HG03097 (cell line): Measurements from ENCODE around the gene EEF1G.

ENCODE experiments used
- ATAC-seq: cut with Tn5 transposase; IDR thresholded peaks from one replicate; pipeline ENCODE4 v1.9.1; 2021; ENCODE audit not compliant: unreplicated experiment, low FRiP score

The EEF1G gene

DNA sequence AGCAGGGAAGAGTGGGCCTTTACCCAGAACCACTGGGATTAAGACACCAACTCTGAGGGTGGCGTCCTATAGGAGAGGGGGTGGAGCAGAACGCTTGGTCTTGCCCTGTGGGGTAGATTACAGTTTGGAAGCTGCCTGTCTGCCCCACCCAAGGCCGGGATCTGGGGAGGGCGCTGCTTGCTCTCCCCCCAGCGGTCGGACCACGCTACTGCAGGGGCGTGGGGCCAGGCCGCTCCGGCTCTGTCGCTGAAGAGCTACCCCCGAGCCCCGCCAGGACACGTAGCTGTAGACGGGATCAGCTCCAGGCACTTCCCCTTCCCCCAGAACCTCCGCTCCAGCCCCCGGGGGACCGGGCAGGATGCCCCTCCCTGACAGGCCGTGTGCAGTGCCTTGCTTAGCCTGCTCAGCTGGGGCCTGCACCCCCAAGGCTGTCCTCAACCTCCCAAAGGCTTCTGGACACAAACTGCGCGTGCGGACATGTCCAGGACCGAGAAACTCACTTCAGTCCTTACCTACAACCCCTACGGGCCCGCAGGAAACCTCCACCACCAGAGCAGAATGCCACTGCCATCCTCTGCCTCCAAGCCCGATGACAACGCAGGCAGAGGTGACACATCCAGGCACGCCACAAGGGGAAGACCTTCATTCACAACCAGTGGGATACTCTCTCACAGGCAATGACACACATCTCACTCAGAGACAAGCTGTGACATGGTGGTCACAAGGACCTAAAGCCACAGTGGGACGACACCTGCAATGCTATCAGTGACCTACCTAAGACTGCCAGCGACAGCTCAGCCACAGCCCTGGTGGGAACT is 30.7 kb downstream of the EEF1G start:
- peak; percentile 32 for ATAC-seq

DNA sequence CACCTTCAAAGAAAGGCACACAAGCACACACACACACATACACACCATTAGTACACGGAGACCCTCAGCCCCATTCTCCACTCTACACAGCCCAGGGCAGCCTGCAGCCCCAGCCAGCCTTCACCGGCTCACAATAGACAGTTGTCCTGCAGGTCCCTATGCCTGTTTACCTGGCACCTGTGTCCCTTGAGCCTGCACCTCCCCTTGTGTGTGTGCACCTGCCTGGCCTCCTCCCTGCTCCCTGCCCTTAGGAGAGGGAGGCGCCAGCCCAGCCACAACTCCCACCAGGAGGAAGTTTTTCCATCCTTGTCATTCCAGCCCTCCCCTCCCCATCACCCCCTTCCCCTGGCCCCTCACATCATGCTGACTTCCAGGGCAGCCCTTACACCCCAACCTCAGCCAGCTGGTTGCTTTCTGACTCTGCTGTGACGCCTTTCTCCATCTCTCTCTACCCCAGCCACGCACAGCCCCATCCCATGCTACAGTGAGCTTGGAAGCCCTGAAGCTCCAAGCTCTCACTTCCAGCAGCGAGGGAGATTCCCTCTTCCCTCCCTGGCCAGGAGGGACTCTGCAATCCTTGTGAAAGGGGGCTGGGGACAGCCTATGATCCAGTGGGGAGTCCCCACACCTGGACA is 31.5 kb downstream of the EEF1G start:
- ATAC-seq: no peak

DNA sequence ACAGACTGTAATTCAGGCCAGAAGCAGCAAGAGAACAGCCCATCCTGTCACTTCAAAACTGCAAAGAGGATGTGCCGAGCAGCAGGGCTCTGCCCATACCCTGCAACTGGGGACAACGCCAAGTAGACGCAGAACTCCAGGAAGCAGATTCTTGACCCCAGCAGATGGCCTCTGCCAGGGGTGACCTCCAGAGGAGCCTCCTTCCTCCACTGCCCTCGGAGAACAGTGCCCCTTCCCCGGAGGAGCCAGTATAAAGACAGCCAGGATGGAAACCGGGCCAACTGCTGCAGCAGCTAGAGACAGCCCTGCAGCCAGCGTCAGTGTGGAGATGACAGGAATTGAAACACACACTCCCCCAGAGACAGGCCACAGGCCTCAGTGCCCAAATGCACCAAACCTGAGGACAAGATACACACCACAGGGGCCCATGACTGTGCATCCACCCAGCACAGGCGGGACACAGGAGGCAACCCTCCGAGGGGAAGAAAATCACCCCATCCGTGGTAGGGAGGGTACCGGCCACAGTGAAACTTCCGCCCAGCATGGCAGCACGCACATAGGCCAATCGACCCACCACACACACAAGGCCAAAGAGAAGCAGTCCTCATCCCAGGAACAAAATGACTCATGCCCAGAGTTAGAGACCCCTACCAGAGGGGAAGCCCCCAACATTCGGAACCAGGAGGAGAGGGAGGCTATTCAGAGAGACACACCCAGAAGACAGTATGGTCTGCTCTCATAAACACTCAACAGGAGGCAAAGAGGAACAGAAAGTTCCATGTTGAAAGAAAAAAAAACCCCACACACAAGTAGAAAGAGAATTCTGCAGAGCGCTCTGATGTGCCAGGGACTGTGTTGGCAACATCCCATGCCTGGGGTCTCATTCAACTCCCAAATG is 32.6 kb downstream of the EEF1G start:
- peak; percentile 45 for ATAC-seq

GRCh38 chr11:62539238-62539925 is 34.3 kb downstream of the EEF1G start:
- no peak for ATAC-seq

DNA sequence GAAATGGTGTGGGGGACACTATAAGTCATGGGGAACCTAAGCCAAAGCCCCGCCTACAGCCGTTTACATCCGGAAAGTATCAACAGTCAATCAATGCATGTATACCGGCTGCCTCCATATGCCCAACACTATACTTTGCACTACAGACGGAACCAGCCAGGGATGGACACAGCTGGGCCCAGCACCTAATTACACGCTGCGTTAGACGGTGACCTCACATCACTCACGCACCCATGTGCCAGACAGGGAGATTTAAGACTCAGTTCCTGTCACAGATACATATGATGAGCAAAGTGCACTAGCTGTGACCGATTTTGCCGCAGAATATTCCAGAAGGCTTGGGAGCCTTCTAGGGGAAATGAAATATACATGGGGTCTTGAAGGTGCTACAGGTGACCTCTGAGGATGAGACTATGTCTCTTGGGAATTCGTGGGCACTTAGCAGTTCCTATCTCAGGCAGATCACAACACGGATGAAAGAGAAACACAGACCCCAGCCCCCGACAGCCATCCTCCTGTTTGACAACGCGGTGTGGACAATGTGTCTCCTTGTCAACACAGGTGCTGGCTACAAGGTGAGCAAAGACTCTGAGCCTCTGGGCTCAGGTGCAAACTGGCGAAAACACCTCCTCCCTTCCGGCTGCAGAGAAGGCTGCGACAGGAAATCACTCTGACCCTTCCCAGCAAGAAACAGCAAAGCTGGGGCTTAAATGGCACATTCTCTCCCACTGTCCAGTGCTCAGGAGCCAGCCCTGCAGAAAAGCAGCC is 35.0 kb downstream of the EEF1G start:
- no peak for ATAC-seq

DNA sequence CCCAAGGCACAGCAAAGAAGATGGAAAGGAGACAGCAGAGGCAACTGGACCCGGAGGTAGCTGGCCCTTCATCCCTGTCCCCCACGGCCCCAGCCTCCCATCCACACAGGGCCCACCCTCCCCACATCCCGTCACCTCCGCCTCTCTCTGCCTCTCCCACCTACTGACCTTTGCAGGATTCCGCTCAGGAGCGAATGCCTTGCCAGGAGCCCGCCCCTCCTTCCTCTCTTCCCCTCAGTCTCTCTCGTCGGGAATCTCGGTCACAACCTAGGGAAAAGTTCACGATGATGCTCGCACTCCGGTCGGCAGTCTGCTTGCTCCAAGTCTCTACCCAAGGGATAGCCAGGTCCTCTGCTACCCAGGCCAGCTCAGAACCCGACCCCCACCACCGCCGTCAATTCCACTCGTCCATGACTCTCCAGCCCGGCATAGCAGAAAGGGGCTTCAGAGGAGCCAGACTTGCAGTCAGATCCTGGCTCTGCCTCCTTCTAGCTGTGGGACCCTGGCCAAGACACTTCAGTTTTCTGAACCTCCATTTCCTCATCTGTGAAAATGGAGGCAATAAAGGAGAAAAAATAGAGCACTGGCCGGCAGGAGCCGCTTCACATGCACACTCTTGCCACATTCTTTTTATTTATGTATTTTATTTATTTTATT is 37.3 kb downstream of the EEF1G start:
- no peak for ATAC-seq

GRCh38 chr11:62535802-62536201 is 37.9 kb downstream of the EEF1G start:
- ATAC-seq: no peak

DNA sequence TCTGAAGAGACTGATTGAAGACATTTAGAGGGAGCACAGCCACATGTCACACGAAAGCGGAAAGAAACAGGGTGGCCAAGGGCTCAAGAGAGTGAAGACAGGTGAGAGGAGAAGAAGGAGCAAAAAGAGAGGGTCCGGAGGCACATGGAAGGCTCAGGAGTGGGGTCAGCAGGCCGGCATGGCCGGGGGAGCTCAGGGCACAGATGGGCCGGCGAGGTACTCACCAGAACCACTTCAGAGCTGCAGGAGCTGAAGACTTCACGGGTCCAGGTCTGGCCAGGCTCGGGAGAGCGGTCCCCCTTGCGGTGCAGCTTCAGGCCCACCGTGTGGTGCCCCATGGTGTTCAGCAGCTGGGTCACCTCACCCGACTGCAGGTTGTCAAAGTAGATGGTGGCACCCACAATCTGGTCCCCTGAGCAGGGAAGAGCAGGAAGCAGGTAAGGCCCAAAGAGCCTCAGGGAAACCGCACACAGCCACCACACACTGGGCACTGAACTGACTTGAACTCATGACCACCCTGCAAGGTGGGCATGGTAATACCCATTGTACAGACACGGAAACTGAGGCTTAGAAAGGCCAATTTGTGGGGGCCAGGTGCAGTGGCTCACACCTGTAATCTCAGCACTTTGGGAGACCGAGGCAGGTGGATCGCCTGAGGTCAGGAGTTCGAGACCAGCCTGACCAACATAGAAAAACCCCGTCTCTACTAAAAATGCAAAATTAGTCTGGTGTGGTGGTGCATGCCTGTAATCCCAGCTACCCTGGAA is 38.7 kb downstream of the EEF1G start:
- no peak for ATAC-seq

DNA sequence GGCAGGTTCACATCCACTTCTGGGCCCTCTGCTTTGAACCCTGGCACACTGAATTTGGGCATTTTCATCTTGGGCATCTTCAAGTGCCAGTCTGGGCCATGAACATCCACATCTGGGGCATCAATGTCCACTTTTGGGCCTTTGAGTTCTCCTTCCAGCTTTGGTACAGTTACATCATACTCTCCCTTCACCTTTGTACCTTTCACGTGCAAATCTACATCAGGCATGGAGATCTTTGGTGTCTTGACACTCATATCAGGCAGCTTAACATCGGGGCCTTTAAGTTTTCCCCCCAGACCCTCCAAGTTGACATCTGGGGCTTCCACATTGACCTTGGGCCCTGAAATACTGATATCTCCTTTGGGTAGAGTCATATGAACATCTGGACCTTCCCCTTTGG is 41.6 kb downstream of the EEF1G start:
- ATAC-seq: no peak

DNA sequence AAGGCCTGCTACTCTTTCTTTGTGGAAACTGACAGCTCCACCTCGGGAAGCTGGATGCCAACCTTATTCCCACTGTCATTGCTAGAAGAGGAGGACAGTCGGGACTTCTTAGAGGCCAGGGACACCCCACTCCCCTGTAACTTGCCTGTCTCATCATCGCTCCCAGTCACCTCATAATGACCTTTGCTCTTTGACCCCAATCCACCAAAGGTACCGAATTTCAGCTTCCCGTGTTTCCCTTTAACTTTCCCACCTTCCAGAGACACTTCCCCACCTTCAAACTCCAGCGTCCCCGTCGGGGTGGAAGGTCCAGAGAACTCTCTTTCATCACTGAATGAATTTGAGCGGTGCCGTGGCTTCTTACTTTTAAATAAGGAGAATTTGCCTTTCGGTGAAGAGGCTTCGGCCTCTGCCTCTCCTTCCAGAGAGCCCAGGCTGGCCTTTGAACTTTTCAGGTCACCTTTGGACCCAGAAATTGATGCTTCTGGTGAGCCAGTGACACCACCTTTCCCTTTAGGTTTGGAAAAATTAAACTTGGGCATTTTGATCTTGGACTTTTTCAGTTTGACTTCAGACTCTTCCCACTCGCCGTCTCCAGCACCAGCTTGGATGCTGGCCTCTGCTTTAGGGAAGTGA is 56.8 kb downstream of the EEF1G start:
- no peak for ATAC-seq

GRCh38 chr11:62514151-62514550 is 59.5 kb downstream of the EEF1G start:
- no peak for ATAC-seq

- ATAC-seq: no peak
These were observed 60.1 kb downstream of the EEF1G start for GRCh38 chr11:62513626-62514025.

- no peak for ATAC-seq
These were observed 60.7 kb downstream of the EEF1G start for GRCh38 chr11:62512961-62513360.
